OCI-M2 (cell line): ENCODE data around the gene NBAS.

Source experiments
- DNase-seq: peaks from one replicate; lab custom pipeline; 2025; ENCODE audit not compliant: unreplicated experiment; lab: John Stamatoyannopoulos, UW

Gene NBAS

DNA sequence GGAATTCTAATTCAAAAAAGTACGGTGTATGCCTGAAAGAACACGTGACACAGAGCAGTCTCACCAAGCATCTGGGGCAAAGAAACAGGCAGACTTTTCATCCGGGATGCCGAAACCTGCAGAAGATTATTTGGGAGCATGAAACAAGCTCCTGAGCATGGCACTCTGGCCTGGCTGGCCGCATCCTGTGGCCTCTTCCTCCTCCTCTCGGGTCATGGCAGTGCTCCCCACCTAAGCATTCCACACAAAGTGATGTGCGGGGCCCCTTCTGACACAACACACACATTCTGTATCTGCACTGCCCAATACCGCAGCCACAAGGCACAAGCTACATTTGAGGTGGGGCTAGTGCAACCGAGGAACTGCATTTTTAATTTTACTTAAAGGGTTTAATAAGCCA is 380.8 kb downstream of the NBAS start:
- DNase-seq, result no peak

DNA sequence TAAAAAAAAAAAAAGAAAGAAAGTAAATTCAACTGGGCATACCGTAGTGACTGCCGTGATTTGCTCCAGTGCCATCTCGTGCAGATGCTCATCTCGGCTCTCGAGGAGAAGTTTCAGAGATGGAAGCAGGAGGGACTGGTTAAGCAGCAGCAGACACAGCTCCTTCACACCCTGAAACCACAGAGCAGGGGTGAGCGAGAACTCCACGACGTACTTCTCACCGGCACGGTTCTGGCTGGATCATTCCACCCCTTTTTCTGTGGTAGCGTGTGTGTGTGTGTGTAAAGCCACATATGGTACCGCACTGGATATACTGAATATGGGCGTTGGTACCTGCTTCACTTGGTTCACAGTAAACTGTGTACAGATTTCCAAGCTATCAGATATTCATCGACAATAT is 382.2 kb downstream of the NBAS start:
- DNase-seq, result no peak

DNA sequence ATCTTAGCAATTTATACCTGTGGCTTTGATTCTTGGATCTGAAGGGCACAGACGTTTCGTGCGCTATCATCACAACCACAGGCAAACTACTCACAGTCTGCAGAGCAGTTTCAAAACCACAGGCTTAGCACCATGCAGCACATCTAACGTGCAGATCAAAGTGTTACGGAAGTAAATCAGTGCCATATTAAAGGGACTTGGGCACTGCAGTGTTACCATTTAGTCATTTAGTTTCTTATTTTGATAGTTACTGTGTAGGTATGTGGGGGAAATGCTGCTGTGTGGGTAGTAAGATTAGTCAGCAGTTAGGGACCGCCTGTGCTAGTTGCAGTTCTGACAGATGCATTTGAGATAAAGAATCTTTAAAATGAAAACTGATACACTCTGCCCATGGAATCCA is 384.0 kb downstream of the NBAS start:
- no peak for DNase-seq

DNA sequence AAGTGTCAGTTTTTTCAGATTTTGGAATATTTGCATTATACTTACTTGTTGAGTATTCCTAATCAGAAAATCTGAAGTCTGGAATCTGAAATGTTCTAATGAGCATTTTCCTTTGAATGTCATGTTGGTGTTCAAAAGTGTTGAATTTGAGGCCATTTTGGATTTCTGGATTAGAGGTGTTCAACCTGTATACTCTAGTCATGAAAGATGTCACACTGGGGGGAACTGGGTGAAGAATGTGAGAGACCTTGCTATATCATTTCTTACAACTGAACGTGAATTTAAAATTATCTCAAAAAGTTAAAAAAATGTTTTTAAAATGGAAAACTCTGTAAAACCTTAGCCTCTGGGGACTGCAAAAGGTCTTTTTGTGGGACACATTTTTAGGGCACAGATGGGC is 384.5 kb downstream of the NBAS start:
- DNase-seq, result no peak

DNA sequence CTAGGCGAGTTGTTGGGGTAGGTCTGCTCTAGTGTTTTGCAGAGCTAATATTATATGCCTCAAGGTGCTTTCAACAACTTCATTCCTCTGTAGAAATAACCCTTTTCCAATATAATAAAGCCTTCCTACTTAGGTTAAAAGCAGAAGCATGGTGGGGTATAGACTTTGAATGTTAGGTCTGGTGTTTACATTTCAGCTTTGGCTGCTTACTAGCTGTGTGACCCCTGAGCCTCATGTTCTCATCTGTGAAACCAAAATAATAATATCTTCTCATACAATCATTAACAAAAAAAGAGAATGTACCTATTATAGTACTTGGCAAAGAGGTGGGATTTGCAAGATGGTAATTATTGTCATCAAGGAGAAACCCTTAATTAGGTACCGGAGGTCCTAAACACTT is 386.6 kb downstream of the NBAS start:
- DNase-seq, result no peak

DNA sequence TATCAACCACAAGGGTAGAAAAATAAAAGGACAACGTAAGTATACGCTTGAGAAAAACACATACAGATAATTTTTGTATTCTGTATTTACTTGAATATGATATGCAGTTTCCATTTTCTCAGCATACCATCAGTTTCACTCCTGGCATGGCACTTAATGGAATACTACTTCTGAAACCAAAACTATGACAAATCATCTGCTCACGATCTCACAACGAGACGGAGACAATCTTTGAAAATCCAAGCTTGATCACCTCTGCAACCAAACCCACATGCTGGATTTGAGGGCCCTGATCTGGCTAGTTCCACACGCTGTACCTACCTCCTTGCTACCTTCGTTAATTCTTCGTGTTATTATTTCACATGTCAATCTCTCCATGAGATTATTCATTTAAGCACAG is 387.6 kb downstream of the NBAS start:
- no peak for DNase-seq

DNA sequence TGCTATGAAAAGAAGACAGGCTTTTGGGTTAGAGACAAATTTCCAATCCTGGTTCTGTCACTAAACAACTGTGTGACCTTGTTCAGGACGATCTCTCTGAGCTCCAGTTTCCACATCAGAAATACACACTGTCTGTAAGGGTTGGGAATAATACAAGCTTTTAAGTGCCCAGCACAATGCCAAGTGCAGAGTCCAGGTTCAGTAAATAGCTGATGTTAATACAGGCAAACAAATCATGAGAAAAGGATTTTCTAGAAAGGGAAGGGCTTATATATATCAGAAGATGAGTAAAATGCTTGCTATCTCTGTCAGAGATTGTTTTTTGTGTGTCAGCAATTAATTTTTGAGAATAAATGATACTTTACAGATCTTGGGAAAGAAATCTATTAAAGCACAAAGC is 388.3 kb downstream of the NBAS start:
- no peak for DNase-seq

DNA sequence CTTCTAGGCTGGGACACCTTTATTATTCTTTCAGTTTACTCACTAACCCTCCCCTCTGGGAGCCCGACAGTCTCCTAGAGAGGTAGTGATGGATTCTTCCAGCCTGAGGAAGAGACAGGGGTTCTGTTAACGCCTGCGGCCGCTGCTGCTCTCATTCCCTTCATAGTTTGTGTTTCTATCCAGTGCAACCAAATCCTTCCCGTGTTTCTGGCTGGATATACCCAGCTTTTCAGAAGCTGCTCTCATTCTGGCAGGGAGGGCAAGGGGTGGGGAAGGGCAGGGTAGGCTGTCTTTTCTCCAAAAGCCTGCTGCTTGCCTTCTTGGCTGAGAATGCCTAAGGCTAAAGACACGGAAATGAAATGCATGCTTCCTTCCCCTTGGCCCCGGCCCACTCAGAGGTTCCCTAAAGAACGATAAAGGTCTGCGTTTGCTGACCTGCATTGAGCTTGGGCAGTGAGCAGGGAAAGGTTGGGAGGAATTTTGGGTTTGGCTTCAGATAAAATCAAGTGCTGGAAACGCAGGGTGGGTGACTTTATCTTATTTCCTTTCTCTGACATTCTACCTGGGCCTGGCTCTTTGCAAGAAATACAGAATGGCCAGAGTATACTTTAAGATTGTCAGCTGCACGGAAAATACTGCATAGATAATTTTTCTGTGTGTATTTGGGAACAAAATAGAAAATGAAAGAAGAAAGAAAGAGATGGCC is 390.9 kb downstream of the NBAS start:
- DNase-seq, result no peak

DNA sequence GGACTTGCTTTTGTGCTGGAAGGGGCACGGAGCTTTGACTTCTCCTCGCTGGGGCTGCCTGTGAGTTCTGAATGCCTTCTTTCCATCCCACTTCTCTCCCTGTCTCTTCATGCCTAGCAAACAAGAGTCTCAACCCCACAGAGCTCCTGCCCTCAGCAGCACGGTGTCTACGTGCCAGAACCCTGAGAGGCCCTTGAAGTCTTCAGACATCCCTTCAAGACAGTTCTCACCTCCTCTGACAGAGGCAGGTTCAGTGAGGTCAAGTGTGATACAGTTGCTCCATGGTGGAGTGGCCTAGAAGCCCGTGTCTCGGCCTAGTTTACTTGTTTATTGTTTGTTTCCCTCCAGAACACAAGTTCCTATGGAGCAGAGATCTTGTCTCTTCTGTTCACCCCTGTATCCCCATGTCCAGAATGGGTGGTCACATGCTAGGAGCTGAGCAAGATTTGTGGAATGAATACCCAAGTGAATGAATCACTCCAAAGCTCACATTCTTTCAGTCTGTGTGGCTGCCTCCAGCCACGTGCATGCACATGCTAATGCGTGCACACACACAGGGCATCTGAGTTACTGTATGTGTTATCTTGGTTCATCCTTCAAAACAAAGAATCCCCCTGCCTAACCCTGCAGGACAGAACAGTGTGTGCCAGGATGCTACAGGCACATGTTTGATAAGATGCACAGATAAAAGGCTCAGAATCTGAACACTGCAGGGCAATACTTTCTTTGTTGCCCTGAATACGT is 391.6 kb downstream of the NBAS start:
- DNase-seq, result no peak

DNA sequence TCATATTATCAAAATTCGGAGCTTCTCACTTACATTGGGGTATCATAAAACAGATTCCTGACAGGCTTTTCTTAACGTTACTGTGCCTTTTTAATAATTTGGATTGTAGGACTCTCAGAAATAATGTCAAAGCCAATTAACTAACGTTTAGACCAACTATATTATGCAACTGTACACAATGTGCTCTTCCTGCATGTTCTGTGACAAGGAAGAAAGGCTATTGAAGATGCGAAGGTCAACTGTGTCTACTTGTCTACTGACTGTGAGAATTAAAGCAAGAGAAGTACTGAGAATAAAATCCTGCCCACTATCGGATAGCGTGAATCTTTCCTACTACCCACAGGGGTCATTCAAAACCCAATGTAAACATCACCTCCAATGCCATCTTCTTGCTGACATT is 393.0 kb downstream of the NBAS start:
- DNase-seq, result no peak

DNA sequence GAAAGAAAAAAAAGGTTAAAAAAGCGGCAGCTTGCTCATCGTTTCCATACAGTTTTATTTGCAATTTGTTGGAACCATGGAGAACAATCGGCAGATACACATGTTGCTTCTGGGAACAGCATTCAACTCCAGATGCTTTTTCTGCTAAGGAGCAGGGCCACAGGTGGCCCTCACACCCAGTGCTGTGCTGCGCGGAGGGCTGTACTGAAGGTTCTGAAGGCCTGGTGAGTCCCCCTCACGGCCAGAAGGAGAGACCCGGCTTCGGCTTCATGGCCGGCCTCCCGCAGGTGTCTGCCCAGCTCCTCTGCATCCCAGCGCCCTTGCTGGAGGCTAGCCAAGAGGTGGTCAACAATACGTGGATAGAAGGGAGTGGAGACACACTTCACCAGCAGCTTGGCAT is 394.3 kb downstream of the NBAS start:
- no peak for DNase-seq

DNA sequence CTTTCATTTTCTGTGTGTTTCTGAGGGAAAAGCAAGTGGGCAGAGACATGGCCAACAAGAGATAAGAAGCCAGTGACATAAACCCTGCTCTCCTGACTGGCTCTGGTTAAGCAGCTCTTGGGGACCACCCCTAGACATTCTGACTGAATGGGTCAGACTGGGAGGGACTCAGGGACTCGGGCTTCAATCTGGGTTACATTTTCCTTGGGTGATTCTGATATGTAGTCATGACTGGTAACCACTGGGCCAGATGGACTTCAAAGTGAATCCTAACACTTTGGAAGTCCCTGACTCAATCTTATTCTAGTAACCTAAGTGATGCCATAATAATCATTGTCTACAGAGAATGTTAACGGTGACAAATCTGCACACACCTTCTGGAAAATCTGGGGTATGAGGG is 397.8 kb downstream of the NBAS start:
- no peak for DNase-seq

DNA sequence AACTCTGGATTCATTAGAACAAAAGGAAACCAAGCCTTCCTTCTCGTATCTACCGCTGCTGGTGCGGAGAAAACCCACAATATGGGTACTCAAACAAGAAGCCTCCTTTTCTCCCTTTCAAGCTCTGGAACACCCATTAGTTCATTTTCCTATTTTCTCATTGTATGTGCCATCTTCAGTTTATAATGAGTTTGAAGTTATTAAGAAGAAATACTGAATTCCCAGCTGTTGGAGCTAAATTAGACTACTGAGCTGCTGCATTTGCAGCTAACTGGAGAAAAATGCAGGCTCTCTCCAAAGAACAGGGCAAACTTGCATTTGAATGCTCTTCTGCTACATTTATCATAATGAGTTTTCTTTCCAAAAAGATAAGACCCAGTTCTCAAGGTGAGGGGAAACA is 398.5 kb downstream of the NBAS start:
- no peak for DNase-seq

DNA sequence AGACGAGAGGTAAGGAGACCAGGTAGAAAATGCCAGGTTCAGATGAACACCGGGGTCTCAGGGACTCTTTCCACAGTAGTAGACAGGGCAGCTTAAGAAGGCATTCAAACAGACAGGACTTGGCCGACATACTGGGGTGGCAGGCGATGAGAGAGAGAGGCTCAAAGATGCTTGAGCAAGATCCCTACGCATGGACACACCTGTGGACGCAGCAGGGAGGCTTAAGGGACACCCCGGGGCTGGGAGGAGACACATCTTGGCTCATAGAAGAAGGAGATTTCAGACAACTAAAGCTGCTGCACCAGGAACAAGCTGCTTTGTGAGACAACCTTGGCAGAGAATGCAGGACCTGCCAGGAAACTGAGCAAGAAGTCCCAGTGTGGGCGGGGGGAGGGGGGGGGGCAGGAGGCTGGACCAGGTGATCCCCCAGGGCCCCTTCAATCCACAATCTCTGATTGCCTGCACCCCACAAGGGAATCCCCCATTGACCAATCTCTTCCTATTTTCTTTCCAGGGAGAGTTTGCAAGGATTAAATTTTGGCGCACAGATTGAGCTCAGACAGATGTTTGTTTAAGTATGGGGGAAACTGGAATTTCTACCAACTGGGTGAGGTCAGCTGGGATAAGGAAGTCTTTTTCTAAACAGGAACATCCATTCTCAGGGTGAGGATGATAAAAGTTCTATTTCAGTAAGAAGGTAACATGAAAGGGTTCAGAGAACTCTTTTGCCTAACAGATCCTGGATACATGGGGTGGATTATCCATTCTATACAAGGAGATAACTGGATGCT is 400.7 kb downstream of the NBAS start:
- no peak for DNase-seq

DNA sequence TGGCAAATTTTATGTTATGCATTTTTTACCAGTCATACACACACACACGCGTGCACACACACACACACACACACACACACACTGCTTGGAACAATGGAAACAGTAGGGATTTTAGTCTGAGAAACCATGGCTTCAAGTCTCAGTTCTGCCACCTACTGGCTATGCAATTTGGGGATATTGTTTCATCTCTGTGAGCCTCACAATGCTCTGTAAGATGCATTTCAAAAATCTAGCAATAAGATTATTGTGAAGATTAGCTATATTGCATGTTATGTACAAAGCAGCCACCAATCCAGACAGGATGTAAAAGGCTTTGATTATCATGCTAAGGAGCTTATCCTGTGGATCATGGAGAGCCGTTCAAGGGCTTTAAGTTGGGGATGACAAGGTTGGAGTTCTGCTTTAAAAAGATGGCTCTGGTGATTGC is 401.4 kb downstream of the NBAS start:
- DNase-seq, result no peak

DNA sequence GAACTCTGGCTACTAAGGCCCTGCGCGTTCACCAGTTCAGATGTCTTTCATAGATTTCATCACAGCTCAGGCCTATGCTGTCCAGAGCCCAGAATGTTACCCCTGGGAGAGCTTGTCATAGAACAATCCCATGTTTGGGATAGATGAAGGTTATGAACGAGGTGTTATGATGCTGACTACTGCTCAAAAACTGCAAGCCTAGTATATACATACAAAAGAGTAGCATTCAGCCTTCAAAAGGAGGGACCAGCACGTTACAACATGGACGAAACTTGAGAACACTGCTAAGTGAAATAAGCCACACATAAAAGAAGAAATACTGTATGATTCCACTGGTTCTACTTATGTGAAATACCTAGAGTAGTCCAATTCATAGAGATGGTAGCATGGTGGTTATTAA is 401.9 kb downstream of the NBAS start:
- DNase-seq, result no peak

DNA sequence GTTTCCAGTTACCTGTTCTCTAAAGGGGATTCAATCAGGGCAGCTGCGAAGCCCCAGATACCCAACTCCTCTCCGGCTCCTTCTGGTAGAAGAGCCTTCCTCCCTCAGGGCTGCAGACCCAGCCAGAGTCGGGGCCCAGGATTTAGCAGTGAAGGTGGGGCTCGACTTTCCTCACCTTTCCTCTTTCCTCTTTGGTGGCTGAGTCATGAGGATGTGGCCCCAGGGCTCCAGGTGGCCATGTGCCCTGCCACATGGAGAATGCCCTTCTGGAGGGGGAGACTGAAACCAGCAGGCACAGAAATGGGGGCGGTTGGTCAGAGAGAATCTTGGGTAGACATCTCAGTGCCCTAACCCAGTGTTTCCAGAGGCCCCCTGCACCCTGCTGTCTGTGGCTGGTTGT is 402.6 kb downstream of the NBAS start:
- no peak for DNase-seq

DNA sequence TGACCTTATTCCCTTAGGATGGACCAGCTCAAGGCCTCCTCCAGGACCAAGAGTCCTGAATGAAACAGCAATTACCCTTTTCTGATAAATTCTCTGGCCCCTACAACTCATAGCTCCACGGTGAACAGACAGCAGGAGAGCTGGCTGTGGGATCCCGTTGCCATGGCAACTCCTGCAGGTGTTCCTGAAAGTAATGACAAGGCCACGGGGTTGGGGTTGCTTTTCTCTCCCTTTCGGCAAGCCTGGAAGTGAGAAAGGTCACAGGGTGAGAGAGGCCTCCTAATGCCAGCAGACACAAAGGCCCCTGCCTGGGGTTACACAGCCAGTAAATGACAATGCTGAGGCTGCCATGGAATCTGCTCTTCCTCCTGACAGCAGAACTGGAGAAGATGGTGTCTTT is 403.0 kb downstream of the NBAS start:
- no peak for DNase-seq

DNA sequence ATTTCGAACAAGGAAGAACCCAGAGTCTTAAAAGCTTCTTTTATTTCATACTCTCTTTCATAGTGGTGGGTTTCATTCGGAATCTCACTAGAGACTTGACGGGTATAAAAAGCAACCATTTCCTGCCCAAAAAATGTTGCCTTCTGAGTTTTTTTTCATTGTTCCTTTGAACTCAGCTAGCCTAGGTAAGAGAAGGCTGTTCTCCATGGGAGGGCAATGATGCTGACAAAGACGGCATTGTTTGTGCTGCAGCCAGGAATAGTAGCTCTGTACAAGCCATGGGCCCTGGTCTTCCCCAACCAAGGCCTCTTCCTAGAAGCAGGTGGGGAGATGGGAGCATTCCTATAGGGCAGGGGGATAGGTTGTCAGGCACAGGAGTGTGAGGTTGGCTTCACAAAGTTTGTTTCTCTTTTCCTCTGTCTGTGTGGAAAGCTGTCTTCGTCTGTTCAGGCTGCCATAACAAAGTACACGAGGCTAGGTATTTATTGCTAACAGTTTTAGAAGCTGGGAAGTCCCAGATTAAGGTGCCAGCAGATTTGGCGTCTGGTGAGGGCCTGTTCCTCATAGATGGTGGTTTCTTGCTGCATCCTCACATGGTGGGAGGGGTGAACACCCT is 405.1 kb downstream of the NBAS start:
- no peak for DNase-seq

DNA sequence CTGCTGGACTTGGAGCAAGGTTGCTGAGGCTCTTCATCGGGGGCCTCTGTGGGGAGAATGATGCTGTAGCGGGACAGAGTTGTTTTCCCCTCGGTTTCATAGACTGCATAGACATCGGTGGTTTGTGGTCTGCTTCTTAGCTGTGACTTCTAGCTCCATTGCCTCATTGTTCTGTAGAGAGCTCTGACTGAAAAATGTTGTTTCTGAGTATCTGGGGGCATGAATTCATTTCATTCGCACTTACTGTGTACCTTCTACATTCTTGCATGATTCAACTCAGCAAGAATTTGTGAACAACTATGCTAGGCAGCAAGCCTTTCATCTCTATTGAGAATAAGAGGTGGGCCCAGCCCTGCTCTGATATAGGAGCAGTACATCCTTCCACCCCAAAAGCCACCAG is 406.8 kb downstream of the NBAS start:
- no peak for DNase-seq

DNA sequence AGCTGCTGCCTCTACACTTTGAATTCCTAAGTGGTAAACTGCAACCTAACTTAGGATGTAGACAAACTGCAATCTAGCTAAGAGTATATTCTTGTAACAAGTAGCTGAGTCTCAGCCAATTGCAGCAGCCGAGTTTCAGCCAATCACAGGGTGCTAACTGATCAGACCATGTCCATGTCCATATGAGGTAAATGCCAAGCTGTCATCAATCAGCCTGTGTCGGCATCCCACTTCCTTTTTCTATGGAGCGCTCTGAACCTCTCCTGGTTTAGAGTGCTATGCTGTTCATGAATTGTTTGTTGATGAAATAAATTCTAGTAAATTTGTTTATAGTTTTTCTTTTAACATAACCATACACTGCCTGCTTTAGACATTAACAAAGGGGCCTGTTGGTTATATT is 408.8 kb downstream of the NBAS start:
- no peak for DNase-seq

DNA sequence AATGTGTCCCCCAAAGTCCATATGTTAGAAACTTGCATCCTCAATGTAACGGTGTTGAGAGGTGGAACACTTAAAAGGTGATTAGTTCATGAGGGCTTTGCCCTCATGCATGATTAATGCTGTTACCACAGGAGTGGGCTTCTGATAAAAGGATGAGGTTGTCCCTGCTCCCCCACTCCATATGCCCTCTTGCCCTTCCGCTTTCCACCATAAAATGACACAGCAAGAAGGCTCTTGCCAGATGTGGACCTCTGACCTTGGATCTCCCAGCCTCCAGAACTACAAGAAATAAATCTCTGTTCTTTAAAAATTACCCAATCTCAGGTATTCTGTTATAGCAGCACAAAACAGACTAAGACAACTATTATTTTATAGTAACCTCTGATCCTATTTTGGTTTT is 412.1 kb downstream of the NBAS start:
- DNase-seq, result no peak
